ENCODE data around the gene MAP2K6.

Gene MAP2K6

DNA sequence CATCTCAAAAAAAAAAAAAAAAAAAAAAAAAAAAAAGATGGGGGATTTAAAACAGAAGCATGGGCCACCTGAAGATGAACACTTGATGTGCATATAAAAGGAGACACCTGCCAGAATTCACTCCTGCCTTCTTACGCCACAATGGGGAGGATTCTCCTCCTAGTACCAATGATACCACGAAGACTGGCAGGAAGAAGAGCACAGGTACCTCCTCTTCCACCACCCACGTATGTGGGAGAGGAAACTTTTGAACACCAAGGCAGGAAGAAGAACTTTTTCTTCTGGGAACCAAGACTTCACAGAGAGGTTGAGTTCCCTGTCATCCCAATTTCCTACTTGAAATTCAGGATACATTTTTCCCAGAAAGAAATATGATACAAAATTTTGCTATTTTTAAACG is 2.7 kb upstream of the MAP2K6 start:
- TF ChIP-seq, protein P1, sequence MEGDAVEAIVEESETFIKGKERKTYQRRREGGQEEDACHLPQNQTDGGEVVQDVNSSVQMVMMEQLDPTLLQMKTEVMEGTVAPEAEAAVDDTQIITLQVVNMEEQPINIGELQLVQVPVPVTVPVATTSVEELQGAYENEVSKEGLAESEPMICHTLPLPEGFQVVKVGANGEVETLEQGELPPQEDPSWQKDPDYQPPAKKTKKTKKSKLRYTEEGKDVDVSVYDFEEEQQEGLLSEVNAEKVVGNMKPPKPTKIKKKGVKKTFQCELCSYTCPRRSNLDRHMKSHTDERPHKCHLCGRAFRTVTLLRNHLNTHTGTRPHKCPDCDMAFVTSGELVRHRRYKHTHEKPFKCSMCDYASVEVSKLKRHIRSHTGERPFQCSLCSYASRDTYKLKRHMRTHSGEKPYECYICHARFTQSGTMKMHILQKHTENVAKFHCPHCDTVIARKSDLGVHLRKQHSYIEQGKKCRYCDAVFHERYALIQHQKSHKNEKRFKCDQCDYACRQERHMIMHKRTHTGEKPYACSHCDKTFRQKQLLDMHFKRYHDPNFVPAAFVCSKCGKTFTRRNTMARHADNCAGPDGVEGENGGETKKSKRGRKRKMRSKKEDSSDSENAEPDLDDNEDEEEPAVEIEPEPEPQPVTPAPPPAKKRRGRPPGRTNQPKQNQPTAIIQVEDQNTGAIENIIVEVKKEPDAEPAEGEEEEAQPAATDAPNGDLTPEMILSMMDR (IDR thresholded peaks at IDR 0.05; ENCODE audit: extremely low read depth, missing control alignments): no peak
- no peak for DNase-seq (ENCODE audit: low spot score)

- TF ChIP-seq, protein P1 (IDR thresholded peaks at IDR 0.05; ENCODE audit: extremely low read depth, missing control alignments): no peak
- no peak for DNase-seq (ENCODE audit: low spot score)
Measured at GRCh38 chr17:69412251-69412671, 2.2 kb upstream of the MAP2K6 start.

DNA sequence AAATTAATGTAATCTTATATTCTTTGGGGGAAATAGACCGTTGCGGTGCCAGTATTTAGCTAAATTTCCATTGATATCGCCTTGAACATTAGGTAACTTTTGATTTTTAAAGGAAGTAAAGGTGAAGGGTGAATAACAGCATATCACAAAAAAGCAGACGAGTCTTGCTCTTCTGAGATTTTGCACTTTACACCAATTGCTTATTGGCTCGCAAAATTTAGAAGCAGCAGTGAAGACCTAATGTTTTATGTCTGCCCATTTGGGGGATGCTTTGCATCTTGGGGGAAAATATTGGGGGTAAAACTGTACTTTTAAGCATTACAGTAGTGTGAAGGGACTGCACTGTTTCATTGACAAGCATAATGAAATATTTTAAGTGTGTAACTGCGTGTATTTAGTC is 934 bp downstream of the MAP2K6 start:
- TF ChIP-seq, protein P1 (IDR thresholded peaks at IDR 0.05; ENCODE audit: extremely low read depth, missing control alignments): no peak
- no peak for DNase-seq (ENCODE audit: low spot score)

- DNase-seq (ENCODE audit: low spot score): no peak
- TF ChIP-seq, protein P1 (IDR thresholded peaks at IDR 0.05; ENCODE audit: extremely low read depth, missing control alignments): no peak
Measured at GRCh38 chr17:69417545-69418483, 3.3 kb downstream of the MAP2K6 start.

DNA sequence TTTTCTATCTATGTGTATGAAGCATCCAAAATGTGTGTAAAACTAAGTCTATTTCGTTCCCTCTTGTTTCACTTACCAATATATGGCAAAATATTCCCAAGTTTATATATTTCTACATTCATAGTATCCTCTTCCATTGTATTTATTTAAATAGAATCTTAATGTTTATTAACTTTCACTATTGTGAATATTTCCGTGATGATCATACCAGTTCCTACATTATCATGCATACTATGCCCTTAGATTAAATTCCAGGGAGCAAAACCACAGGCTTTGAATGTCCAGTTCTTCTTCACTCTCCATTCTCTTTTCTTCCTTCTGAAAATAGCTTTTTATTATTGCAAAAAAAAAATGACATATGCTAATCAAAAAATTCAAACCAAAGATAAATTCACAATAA is 4.0 kb downstream of the MAP2K6 start:
- TF ChIP-seq, protein P1 (IDR thresholded peaks at IDR 0.05; ENCODE audit: extremely low read depth, missing control alignments): no peak
- no peak for DNase-seq (ENCODE audit: low spot score)

DNA sequence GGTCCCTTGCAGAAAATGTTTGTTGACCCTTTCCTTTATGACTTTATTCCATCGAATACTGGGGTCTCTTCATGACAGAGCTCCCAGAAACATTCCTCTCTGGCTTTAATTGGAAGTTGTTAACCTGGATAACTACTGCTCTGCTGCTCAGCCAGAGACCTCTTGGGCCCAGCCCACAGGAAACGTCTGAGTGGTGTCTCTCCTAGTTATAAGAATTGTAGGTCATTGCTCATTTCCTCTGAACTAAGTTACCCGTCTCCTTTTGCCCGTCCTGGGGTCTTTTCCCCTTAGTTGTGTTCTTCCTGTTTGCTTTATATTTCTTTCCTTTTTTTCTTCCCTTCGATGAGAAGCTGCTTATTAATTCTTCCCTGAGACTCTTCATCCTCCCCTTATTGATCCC is 9.0 kb downstream of the MAP2K6 start:
- no peak for DNase-seq (ENCODE audit: low spot score)
- TF ChIP-seq, protein P1 (IDR thresholded peaks at IDR 0.05; ENCODE audit: extremely low read depth, missing control alignments): no peak

- DNase-seq (ENCODE audit: low spot score): no peak
- TF ChIP-seq, protein P1 (IDR thresholded peaks at IDR 0.05; ENCODE audit: extremely low read depth, missing control alignments): no peak
Measured at GRCh38 chr17:69424287-69425041, 10.0 kb downstream of the MAP2K6 start.
